Ureter (tissue), 1 donor: ENCODE results near the gene TEX22. TPM values are rescaled to one million over a fixed set of nuclear protein-coding genes. Genes with fewer than 3 reads are reported as not detected.

Experiments
- DNase-seq: peaks from one replicate; pipeline ENCODE4 v3.0.0-alpha.2; 2020; ENCODE audit warnings: low spot score
- total RNA-seq: library from RNA; stranded (reverse); gene quantifications from one replicate; pipeline ENCODE4 v1.2.4, GENCODE V29; 2023
- donor health status: DM: yes; HTN: yes; CAD: no.

The TEX22 gene
- total RNA-seq, 1 donor from 2014 or later = 6.2 TPM

DNA sequence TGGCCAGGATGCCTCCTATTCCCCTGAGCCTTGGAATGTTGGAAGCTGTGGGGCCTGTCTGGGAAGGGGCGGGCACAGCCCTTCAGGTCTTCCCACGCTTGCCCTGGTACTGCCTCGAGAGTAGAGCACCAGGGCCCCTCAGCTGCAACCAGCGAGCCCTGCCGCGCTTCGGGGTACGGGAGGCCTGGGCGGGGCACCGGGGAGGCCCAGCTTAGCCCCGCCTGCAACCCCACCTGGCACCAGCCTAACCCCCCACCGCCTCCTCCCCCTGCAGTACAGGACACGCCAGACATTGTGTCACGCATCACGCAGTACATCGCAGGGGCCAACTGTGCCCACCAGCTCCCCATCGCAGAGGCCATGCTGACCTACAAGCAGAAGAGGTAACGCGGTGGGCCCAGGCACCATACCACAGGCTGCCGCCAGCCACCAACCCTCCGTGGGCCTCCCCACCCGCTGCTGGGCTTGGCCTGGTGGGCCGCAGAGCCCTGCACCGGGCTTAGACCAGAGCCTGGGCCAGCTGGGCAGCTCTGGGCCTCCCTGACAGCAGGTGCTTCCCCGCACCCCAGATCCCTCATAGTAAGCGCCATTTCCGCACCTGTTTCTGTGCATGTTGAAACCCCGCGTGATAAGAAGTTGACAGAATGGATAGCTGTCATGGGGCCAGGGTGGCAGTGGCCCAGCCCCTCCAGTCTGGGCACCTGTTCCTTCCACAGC lies 13.6 kb upstream of the TEX22 start:
- DNase-seq = no peak

DNA sequence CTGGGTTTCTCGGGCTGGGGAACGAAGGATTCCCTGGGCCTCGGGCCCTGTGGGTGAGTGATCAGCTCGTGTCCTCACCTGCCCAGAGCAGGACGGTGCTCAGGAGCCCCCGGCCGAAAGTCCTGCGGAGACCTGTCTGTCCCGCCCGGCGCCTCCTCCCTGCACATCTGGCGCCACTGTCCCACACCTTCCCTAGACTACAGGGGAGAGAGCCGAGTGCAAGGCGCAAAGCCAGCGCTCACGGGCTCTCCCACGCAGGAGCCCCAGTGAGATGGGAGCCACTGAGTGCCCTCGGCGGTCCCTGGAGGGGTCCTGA lies 13.1 kb upstream of the TEX22 start:
- DNase-seq = no peak

DNA sequence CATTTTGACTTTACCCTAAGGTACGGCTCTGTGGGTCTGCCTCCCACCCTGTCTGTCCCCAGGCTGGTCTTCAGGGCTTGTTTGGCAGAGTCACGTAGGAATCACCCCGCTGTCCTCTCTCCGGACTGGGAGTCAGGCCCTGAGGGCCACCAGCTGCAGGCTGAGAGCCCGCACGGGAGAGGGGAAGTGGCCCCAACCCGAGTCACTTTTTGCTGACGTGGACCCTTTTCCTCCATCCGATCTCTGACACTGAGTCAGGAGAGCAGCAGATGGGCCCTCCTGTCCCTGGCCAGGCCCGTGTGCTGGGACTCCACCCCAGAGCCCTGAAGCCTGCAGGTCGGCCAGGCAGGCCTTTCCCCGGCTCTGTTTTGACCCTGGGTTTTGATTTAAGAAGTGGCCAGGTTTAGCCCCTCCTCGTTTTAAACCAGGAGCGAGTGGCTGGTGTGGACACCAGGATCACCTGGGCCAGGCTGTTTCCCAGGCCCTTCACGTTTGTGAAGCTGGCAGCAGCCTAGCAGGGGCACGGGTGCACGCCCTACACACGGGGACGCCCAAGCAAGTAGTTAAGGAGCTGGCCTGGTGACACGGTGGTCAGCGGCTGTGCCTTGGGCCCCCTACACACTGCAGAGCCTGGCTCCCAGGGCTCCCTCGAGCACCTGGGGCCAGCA lies 12.5 kb upstream of the TEX22 start:
- DNase-seq = no peak

DNA sequence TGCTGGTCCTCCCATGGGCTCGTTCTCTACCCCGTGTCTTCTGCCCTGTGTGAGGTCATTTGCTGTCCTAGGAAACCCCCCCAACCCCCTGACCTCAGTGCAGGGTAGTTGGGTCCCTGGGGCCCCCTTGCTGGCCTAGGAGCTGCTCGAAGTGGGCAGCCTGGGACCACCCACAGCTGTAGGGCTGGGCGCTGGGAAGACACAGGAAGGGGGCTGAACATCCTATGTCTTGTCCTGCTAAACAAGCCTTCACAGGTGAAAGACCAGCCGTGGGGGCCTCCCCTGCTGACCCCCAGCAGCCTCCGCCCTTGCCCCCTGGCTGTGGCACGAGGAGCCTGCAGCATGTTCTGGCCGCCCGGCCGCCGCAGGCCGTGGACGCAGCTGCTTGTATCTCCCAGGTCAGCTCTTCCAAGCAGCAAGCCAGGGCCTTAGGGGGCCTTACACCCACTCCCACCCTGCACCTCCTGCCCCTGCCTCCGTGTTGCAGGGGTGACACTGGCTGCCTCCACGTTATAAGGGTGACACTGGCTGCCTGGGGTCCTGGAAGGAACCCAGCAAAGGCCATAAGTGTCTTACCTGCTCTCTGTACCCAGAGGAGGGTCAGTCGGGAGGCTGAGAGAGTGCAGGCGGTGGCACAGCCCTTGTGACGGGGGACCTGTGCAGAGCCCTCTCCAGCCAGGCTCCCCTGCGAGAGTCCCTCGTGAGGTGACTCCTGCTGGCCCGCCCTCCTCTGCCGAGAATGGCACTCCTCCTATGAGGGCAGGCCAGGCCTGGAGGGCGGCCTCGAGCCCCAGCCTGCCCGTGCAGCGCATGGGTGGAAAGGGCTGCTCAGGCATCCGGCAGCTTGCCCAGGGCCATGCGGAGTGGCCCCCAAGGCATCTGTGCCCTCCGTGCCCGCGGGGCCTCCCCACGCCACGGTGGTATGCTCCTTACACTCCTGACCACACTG lies 11.5 kb upstream of the TEX22 start:
- no peak for DNase-seq

- no peak for DNase-seq
These were observed 10.8 kb upstream of the TEX22 start for GRCh38 chr14:105387530-105387922.

DNA sequence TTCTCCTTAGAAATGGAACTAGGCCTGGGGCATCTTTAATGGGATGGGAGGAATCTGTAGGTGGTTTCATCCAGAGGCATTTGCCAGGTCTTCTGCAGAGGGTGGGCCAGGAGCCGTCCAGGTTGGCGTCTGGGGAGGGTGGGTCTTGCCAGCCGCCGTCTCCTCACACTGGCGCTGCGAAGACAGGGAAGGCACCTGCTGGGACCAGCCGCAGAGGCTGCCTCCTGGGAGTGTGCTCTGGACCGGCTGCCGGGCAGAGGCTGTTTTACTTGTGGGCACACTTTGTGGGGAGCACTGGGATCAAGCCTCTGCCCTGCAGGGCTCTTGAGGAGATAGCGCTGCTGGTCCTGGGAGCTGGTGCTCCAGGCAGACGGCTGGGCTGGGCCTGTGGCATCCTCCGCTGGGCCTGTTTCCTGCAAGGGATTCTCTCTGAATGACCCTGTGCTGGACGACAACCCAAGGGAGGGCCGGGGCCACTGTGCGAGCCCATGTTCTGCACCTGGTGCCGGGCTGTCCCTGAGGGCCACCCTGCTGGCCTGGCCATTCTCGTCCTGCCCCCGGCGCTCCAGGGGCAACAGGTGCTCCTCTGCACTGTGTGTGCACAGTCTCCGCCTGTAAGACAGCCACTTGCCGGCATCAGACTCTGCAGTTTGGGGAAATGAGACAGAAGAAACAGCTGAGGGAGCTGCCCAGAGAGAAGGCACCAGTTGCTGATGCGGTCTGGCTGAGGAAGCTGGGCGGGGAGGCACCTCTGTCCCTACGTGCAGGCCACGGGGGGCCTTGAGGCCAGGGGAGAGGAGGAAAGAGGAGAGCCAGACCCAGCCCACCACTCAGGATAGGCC lies 10.0 kb upstream of the TEX22 start:
- no peak for DNase-seq

GRCh38 chr14:105388976-105389375 lies 9.4 kb upstream of the TEX22 start:
- DNase-seq = no peak

GRCh38 chr14:105389534-105389933 lies 8.8 kb upstream of the TEX22 start:
- DNase-seq = no peak

GRCh38 chr14:105389976-105390848 lies 8.1 kb upstream of the TEX22 start:
- no peak for DNase-seq

DNA sequence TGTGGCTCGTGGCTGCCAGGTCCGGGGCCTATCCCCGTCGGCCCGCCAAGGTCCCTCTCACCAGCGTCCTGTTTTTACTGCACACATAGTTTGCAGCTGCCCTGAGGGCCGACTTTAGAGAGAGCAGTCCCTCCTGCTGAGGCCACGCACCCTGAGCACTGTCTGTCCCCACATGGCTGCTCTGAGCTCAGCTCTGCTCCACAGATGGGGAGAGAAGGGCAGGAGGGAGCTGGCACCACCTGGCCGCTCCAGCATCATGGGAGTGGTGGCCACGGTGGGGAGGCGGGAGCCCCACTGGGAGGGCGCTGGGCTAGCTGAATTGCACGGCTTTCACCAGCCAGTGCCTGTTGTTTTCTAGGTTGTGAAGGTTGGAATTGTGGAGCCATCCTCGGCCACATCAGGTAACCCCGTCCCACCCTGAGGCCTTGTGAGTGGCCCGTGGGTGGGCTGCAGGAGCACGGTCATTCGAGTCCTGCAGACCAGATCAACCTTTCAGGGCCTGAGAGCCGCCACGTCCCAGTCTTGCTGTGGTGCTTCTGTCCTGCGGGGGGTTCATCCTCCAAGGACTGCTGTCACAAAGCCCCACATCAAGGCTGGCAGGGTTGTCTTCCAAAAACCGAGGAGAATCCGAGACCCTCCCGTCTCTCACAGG lies 7.4 kb upstream of the TEX22 start:
- DNase-seq = no peak

- DNase-seq = no peak
These were observed 6.8 kb upstream of the TEX22 start for GRCh38 chr14:105391541-105391940.

DNA sequence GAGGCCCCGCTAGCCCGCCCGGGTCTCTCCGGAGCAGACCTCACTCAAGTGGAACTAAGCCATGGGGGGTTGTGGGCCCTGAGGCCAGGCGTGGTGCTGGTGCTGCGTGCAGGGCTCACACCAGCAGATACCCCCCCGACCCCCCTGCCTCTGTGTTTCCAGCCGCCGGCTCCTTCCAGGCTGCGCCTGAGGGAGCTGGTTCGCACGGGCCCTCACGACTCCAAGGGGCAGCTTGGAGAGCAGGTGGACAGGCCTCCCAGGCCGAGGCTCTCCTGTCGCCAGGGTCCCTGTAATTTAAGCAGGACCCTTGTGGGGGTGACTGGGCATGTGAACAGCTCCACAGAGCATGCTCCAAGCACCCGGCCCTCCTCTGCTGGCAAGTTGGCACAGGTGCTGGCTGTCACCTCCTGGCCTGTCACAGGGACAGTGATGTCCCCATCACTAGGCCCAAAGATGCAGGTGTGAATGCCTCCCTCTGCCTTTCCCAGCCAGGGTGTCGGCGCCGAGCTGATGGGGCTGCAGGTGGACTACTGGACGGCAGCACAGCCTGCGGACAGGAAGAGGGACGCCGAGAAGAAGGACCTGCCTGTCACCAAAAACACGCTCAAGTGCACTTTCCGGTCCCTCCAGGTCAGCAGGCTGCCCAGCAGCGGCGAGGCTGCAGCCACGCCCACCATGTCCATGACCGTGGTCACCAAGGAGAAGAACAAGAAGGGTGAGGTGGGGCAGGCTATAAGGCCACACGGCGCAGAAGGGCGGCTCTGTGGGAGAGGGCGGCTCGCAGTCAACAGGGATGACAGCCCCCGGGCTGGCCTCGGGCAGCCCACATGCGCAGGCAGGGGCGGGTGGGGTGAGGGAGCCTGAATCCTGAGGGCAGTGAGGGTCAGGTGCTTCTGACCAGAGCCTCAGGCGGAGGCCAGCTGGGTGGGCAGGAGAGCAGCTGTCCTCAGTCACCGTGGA lies 5.9 kb upstream of the TEX22 start:
- no peak for DNase-seq

DNA sequence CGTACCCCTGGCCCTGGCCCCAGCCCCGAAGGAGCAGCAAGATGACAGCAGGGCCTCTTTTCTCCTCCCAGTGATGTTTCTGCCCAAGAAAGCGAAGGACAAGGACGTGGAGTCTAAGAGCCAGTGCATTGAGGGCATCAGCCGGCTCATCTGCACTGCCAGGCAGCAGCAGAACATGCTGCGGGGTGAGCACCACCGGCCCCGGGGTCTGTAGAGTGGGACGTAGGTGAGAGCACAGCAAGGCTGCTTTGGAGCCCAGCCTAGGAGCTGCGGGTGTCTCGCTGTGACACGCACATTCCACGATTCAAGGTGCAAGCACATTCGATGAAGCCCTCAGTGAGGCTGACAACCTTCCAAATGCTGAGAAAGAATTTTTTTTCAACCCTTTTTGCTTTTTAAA lies 5.2 kb upstream of the TEX22 start:
- DNase-seq = no peak

- DNase-seq = no peak
These were observed 3.4 kb upstream of the TEX22 start for GRCh38 chr14:105394714-105395537.

DNA sequence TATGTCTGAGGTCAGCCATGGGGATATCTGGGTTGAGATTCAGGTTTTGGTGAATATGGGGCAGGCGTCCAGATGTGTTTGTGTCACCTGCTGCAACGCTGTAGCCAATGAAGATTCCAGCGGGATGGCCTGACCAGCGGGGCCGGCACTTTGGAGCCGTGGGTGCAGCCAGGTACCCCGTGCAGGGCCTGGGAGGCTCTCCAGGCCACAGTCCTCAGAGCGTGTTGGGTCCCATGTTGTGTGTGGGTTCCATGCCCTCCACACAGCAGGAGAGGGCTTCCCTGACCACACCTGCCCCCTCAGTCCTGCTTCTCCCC lies 2.8 kb upstream of the TEX22 start:
- no peak for DNase-seq

DNA sequence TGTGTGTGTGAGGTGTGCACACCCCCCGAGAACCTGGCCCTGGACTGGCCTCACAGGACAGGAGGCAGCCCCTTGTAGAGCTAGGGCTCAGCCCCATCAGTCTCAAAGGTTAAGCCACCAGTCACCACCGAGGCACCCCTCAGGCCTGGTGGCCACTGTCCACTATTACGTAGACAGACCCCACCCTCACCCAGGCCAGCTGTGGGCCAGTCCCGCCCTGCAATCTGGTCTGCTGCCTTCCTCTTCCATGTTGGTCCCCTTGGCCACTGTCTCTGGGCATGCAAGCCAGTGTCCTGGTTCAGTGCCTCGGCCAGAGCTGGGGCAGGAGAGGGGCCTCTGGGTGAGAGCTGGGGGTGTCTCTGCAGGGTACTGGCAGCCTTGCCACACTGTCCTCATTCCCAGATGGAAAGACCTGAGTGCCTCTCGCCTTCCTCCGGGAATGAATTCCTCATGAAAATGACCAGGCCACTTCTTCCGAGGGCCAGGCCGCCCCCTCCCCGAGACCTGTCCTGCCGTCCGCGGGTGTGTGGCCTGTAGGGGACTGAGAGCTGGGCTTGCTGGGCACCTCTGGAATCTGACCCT lies 897 bp upstream of the TEX22 start:
- no peak for DNase-seq

- no peak for DNase-seq
These were observed 558 bp downstream of the TEX22 start for GRCh38 chr14:105398726-105399465.
